Pulmonary artery endothelial cell (primary cell): Measurements from ENCODE around the gene PRRX1. TPM values are rescaled to one million over a fixed set of nuclear protein-coding genes. Genes with fewer than 3 reads are reported as not detected.
A peak's percentile ranks its signal among the peaks of the same experiment; 100 is the strongest.

Experiments
- DNase-seq: peaks from one replicate; pipeline ENCODE4 v3.0.0-alpha.2; 2011; ENCODE audit warnings: low read depth, low spot score
- total RNA-seq: library from RNA; depleted of rRNA; stranded (reverse); fragments of >200 nt; gene quantifications from 2 replicates; pipeline ENCODE4 v1.2.3, GENCODE V29; 2014

Gene PRRX1
- total RNA-seq, 1 donor from 2014 or later: 1.3 TPM

DNA sequence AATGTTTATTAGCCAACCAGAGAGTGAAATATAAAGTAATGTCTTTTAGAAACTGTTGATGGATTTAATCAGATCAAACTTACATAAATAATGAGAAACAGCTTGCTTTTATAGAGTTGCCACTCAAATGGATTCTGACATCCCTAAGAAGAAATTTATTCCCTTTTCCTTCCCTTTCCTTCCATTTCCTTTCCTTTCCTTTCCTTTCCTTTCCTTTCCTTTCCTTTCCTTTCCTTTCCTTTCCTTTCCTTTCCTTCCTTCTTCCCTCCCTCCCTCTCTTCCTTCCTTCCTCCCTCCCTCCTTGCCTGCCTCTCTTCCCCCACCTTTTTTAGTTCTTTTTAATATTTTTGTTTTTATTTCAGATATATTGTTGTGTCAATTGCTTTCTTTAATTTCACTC is 27.3 kb downstream of the PRRX1 start:
- DNase-seq: no peak

DNA sequence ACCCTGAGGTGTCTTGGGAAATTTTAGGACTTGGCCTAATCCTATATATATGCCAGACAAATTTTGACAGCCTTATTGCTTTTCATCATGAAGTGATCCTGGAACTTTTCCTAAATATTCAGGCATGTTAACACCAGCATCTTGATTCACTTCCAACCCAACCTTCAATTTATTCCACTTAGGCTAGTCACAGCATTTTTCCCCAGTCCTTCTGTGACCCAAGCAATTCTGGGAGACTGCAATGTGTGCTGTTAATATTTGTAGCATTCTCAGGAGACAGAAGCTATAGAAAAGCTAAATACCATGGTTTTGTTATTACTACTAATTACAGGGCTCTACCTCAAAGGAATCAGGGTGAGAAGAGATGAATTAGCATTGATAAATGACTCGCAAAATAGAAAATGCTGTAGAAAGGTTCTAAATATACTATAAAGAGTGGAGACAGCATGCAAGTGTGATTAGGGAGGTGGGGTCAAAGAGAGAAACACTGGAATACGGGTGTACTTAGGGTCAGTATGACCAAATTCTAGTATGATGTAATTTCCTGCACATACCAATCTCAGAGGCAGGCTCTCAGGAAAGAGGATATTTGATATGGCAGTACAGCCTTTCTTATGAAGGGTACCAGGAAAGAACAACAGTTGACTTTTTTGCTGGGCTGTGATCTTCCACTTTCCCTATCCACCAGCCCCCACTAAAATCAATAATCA is 29.1 kb downstream of the PRRX1 start:
- peak; percentile 41 for DNase-seq

DNA sequence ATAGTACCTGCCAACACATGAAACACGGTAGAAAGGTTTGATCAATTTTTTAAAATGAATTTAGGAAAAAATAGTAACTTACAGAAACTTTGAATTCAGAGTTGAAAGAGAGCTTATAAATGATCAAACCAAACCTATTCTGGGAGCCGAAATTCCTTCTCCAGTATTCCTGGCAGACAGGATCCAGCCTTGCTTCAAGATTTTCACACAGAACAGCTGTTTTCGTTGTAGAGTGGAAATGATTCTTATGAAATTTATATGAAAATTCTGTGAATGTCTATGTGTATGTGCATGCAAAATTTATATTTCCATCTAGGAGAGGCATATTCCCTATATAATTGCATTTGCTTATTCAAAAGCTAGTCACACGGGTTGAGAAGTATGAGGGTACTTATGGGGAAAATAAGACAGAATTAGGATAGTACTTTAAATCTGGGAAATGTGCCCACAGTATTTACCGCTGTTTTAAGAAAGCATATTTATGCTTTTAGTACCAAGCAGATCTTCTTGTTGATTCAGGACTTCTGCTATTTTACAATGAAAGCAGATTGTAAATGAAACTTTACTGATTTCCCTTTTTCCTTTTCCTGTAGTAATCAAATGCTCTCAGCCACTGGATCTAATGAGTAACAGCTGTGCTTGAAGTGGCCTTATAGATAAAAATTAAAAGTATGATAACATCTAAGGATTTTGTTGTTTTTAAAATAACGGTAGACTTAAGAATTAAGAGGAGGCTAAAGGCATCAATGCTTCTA is 30.4 kb downstream of the PRRX1 start:
- DNase-seq: no peak

DNA sequence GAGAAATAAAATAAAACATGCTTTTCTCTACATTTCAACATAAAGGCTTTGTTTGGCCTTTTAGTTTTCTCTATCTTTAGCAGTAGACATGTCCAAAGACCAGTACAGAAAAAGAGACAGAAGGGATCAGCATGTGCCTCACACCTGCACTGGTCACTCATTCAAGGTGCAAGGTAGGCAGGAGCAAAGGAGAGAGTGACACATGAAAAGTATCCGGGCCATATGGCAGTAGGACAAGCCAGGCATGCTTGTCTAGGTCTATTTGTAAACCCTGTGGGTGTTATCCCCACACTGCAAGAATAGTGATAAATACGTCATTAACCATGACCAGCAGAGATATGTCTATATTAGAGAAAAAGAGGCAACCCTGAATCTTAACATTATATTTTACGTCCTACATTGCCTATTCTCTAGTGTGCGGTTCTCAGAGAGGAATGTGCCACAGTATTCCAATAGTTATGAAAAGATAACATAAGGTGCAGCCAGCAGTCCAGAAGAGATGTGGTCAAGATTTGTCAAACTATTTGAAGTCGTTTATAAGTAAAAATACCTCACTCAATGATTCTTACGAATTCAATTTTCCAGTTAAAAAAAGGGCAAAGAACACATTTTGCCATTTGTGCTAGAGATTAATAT is 32.1 kb downstream of the PRRX1 start:
- DNase-seq: no peak

DNA sequence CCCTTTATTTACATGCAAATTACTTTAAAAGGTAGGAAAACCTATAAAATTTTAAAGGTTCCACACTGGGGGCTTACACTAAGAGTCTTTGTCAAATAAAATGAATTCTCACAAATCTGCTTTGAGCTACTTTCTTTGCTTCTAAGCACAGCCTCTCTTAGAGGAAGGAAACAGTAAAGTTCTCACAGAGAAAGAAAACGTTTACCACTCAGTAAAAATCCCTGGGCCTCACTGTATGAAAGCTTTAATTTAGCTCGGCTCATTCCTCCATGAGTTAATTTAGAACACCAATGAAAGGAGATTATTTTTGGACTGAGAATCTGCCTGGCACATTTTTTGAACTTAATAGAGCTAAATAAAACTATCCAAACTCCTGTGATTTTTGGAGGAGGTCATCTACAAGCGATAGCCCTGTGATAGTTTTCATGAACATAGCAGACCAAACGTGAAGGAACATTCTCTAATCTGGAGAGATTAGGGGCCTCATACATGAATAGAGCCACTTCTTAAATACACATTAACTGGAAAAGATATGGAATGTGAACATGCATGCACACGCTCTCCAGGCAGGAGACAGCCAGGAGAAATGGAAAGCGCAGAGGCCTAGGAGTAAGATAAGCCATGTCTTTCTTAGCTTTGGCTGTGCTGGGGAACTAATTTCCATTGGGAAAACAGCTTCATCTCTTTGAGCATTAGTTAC is 32.8 kb downstream of the PRRX1 start:
- no peak for DNase-seq

DNA sequence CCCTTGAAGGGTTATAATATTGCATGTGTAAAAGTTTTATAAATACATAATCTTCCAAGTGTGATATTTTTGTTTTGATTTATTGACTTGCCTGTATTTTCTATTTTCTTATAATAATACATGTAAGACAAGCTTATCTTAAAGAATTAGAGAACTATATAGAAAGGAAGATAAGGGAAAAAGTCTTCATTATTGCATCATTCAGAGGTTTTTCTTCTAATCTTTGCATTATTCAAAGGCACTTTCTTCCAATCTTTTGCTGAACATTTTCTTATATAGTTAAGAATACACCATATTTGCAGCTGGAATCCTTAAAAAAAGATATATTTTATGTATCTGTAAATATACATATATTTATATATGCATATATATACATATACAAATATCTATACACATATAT is 33.4 kb downstream of the PRRX1 start:
- no peak for DNase-seq

DNA sequence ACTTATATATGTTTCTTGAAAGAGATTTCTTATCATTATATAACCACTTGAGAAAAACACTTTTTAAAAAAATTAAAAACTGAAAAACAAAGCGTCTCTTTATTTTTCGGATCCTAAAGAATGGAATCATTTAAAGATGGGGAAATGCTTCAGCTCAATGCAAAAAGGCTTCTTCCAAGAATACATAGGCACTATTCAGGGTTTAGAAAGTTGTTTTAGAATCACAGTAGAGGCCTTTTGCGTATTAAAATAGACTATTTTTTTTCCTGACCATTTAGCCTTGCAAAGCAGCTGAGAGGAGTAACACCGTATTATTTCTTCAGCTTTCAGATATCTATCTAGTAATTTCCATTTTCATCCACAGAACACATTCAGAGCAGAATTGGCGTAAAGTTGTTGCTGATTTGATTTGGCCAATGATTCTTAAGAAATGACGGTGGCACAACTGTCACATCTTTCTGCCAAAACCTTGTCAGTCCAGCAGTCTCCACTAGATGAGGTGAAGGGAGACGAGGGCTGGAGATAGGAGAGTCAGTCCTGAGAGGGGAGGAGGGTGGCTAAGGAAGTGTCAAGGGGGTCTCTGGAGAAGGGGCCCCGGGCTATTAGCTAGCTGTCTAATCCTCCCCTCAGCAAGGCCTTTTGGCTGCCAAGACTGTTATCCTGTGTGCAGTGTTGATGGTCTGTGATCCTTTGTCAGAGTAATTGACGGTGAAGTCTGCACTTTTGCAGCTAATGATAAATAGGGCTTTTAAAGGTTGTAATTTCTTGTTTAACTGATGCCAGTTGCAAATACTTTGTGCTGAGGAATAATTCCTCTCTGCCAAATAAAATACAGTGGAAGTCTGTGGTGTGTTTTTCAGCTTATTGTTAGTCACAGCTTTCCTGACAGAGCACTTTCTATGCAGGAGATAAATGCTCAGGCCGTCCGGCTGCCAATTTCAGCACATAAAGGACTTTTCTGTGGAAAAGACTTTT is 34.7 kb downstream of the PRRX1 start:
- no peak for DNase-seq

DNA sequence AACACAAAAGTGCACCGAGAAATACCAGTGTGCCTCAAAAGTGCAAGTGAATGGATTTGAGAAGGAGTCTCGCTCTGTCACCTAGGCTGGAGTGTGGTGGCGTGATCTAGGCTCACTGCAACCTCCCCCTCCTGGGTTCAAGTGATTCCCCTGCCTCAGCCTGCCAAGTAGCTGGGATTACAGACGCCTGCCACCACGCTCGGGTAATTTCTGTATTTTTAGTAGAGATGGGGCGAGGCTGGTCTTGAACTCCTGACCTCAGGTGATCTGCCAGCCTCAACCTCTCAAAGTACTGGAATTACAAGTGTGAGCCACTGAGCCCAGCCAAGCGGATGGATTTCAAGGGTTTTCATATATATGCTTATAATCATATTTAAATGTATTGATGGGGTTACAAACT is 35.8 kb downstream of the PRRX1 start:
- no peak for DNase-seq

DNA sequence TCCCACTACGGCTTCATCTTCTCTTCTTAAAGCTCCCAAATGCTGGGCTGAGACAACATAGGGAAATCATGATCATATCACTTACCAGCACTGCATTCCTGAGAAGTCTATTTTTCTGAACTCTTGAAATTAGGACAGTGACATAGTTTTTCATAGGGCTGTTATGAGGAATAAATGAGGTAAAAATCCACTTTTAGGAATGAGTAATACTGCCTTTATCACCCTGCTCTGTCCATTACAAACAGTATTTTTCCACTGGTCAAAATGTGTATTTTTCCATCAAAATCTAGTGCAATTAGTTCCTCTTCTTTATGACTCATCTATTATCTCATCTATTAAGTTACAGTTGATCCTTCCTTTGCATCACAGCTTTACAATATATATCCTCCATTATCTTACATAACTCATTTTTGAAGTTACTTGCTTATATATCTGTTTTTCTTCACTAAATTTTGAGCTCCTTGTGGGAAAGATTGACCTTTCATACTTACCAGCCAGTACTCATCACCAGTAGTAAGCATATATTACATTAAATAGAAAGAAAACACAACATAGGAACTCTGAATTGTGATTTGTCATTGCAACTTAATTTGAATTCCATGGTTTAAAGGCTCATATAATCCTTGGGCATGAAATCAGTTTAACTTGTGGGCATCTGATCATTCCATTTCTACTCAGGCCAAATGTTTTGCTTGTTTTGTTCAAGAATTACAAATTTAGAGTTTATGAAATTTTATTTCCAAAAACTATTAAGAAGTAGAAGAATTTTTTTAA is 37.1 kb downstream of the PRRX1 start:
- no peak for DNase-seq

DNA sequence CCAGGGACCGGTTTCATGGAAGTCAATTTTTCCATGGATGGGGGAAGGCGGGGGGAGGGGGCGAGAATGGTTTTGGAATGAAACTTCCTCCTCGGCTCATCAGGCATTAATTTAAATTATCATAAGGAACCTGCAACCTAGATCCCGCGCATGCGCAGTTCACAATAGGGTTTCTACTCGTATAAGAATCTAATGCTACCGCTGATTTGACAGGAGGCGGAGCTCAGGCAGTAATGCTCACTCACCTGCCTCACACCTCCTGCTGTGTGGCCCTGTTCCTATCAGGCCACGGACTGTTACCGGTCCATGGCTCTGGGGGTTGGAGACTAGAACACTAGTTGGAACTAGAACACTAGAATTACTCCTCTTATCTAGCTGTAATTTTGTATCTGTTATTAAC is 38.0 kb downstream of the PRRX1 start:
- DNase-seq: no peak

DNA sequence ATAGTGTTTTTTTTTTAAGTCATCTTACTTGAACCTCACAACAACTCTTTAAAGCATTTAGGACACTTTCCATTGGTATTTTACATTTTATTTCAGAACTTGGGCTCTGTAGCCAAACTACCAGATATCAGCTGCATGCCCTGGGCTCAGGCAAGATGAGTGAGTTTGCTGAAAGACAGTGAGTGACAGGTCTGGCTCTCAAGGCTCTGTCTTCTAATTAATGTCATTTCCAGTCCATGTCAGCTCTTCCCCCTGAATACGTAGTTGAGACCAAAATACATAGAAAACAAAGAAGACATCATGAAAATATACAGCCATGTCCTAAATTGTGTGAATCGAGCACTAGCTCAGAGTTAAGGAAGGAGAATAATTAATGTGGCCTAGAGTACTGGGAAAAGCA is 39.7 kb downstream of the PRRX1 start:
- no peak for DNase-seq

DNA sequence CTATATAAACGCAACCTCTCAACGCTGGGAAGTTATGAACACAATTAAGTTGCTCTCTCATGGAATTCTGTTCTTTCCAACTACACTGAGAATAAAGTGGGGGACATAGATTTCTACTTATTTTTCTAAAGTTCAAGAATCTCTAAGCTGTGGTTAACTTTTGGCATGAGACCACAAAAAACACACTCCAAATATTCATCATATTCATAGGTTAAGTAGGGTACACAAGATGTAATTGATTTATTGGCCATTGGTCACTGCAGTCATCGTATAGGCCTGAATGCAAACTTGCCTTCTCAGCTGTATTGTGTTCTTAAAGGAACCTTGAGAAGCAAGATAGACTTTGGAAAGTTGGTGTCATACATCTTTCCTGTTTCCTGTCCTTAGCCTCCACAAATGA is 40.3 kb downstream of the PRRX1 start:
- DNase-seq: no peak

DNA sequence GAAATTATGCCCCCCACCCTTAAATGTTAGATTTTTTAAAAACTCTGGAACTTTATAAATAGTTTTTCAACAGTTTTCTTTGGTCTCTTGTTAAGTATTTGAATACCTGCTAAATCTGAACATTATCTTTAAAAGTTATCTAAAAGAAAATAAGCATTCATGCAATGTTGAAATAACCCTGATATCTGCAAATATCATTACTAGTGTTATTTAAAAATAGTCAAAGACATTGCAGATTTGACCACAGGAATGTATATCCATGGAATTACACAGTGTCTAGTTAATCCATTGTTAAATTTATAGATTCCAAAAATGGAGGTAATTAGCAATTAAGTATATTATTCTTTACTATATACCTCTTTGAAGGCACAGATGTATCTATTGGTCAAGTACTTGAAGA is 42.0 kb downstream of the PRRX1 start:
- no peak for DNase-seq

DNA sequence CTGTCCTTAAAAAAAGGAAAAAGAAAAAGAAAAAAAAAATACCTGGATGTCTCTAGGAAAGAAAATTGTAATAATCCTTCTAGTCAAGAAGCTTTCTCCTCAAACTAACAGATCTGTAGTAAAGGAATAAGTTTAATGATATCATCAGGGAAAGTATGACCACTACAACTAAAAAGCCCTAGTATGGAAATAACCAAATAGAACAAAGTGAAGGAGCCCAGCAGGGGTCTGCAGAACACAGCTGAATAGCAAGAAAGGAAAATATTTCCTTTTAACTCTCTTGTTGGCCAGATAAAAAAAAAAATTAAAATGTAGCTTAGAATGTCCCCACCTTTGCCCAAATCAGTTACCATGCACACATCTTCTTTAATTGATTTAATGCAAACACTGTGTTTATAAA is 43.2 kb downstream of the PRRX1 start:
- no peak for DNase-seq

DNA sequence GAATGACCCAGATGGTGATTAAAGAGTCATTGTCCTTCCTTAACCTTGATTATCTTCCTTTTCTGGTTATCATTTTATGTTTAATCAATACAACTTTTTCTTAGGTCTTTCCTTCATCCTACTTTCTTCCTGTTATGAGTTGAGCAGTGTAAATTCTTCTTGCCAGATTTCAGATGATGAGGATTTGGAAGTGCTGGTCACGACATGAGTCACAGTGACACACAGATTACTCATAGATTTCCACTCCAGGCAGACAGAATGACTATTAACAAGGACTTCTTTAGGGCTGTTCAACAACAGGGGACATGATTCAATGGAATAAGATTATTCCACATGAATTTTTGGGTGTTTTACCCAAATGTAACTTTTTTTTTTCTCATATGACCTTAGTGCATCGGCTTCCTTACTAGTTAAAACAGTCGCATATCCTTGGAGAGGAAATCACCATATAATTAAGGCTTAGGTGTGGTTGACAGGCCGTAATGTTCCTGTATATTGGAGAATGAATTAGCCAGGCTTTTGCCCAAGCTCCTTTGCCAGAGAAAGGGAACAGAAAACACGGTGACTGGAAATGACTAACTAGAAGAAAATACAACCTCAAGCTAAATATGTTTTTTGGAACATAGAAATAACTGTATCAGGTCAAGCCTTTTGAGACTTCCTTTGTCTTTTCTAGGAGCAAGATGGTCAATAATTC is 44.2 kb downstream of the PRRX1 start:
- peak; percentile 77 for DNase-seq

DNA sequence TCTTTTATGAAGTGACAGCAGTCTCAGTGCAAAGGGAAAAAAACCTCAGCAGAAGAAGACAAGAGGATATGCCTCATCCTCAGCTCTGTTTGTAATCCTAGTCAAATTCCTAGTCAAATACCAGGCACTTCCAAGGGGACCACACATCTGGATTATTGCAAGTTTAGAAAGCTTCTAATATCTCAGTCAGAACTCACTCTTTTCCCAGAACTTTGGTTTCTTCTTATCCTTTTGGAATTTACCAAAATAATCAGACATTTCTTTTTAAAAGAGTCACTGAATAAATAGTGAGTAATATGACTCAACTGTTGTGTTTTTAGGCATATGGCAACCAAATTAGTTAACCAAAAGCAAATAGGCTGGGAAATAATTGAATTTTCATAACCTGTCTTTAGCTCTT is 47.8 kb downstream of the PRRX1 start:
- DNase-seq: no peak

DNA sequence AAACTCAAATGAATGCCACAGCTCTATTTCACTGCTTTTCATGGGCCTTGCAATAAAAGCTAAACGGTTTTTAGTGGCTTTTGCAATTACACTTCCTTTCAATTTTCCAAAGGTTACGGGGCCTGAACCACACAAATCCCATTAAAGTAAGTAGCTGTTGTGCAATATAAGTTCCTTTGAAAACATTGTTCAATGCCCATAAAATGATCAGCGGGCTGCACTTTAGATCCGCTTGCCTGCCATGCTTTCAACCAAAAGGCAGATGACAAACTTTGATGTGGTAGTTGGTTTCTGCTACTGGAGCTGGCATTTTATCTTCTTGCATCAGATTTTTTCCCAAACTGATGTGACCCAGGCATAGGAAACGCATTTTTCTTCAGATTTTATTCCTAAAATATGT is 50.2 kb downstream of the PRRX1 start:
- DNase-seq: no peak

DNA sequence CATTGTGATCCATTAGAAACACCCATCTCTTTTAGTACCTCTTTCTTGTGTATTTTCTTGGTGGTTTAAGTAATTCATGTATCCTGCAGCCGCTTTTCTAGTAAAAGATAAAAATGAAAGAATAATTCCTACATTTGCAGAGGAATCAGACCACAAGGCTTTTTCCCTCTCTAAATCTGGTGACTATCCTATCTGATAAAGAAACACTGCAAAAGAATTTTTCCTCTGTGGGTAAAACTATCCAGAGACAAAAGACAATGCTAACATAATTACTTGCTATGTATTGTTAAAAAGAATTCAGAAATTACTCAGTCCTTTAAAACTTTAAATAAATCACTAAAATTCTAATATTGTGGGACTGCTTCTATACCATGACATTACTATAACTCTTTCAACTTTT is 51.0 kb downstream of the PRRX1 start:
- DNase-seq: no peak

DNA sequence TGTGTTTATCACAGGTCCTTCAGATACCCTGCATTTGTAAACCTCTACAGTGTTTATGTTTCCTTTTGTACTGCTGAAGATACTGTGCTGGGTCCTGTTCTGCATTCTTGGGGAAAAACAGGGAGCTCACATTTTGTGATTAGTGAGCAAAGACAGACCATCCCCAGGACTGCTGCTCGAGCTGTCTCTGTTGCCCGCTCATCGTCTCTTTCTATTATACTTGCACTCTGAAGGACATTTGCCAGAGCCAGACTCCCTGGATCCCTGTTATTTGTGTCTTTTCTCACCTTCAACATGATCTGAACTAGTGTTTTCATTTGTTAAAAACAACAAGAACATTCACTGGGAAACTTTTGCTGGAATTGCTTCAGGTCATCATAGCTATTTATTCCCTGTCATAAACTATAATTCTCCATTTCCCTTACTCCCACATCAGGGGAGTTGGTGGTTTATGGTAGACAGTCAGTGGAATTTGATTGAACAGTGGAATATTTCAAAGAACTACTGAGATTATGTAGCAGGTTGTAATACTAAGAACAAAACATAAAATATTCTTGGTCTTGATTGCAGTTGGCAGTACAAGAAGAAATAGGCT is 53.0 kb downstream of the PRRX1 start:
- no peak for DNase-seq
